Measurements from ENCODE around the gene RASSF1. TPM values are rescaled to one million over a fixed set of nuclear protein-coding genes. Genes with fewer than 3 reads are reported as not detected.
A peak's percentile ranks its signal among the peaks of the same experiment; 100 is the strongest.

RASSF1 gene
- total and polyA plus RNA-seq, 2 of the 8 experiments (the other 6 are each of a cell fraction or from before 2014, with no cell fraction given) = 10.3 to 15.7 TPM

DNA sequence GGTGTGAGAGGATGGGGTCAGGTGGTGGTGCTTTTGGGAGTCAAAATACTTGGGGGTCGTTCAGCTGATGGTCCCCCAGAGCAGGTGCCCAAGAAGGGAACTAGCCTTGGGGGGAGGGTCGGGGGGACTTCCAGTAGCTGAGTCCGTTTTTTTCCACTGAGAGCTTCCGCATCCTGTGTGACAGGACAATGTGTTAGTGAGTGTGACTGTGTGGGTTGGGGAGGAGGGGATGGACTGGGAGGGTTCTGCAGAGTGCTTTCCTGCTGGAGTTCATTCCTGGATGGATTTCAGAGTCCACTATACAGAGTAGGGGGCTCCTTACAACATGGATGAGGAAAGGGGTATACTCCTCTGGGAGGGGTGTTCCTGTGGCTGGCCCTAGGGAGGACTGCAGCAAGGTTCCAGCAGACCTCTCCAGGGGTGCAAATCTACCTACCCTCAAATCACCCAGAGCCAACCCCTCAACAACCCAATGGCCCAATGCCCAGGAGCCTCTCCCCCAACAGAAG, 17.5 kb downstream of the RASSF1 start:
- ChIA-PET CTCF (ENCODE audit: partially characterized antibody) (interaction anchor here (0.8 to 7.5 kb wide), 21 partner anchors 8 to 131 kb away, joined by 3 to 75 read pairs (median 8); partner anchors contain the start of genes GNAT1, HYAL1, IFRD2 and LSMEM2), POLR2A (ENCODE audit: partially characterized antibody) (interaction anchor here (0.7 to 12.6 kb wide), 9 partner anchors 13 to 64 kb away, joined by 3 to 149 read pairs (median 9); partner anchors contain the start of genes HYAL1, HYAL3, IFRD2 and LSMEM2)
- Histone ChIP-seq H2BK15ac (ENCODE audit: low read length) (peak overlapping the region; percentile 88; the same call in 1 of the 2 replicates), H3K36me3 (ENCODE audit: control insufficient read depth in 2 of 4, insufficient read depth in 4 of 4, low read length in 3 of 4) (peaks cover 18 to 27% (median 23%) of the 10 kb centered on the region in 4 experiments), H3K56ac (replicated peaks; ENCODE audit: insufficient read length, low read depth, low read length) (no peak overlapping the region), H2BK20ac (ENCODE audit: low read length) (0 out of 2 replicates have a peak overlapping the region, but pooled peaks have one; percentile 72), H3K23me2 (ENCODE audit: low read depth, low read length) (peaks cover 24% of the 10 kb centered on the region), H2BK120ac (replicated peaks; ENCODE audit: low read depth, low read length) (no peak overlapping the region), H2AFZ (ENCODE audit: low read length) (no peak overlapping the region), H3K79me2 (ENCODE audit: control insufficient read depth in 1 of 2, insufficient read depth in 2 of 2, low read length in 2 of 2) (peaks cover 0 to 36% of the 10 kb centered on the region in 2 experiments; a peak in 3 of 4 replicates), H3K18ac (ENCODE audit: extremely low read depth, low read length) (peak overlapping the region; percentile 97), H3K9ac (replicated peaks in 1 of 4; ENCODE audit: extremely low read depth in 1 of 4, low read depth in 3 of 4, low read length in 3 of 4) (no peak overlapping the region; a peak in 1 of 7 replicates), H4K8ac (ENCODE audit: extremely low read depth, insufficient read depth, low read length) (no peak overlapping the region), H3K4me1 (replicated peaks in 1 of 4; ENCODE audit: control insufficient read depth in 3 of 4, insufficient read depth in 4 of 4, low read length in 3 of 4) (peaks cover 0 to 40% (median 21%) of the 10 kb centered on the region in 4 experiments; a peak in 6 of 7 replicates), H2BK5ac (ENCODE audit: low read depth, low read length) (peak overlapping the region; percentile 99; the same call in 1 of the 2 replicates), H3K9me3 (ENCODE audit: insufficient read depth in 2 of 2, low read depth in 1 of 2, low read length in 1 of 2) (no peaks in the 10 kb centered on the region), H3K79me1 (ENCODE audit: low read depth, low read length) (peaks cover 20% of the 10 kb centered on the region), H2AK5ac (ENCODE audit: low read depth, low read length) (no peak overlapping the region), H3K4me2 (ENCODE audit: insufficient read depth in 1 of 2, low read depth in 2 of 2, low read length in 2 of 2) (peak overlapping the region; percentile 97), H4K5ac (ENCODE audit: insufficient read length, low read depth, low read length) (no peak overlapping the region), H3K14ac (ENCODE audit: insufficient read length) (no peak overlapping the region), H3K23ac (ENCODE audit: insufficient read length) (no peak overlapping the region), H3K27me3 (replicated peaks in 1 of 4; ENCODE audit: control insufficient read depth in 3 of 4, extremely low read depth in 1 of 4, insufficient read depth in 3 of 4, low read length in 3 of 4) (no peaks in the 10 kb centered on the region), H3K27ac (ENCODE audit: low read depth, low read length) (no peak overlapping the region), H4K91ac (replicated peaks; ENCODE audit: insufficient read length, low read length) (peak overlapping the region; percentile 91), H2BK12ac (ENCODE audit: low read depth, low read length) (peak overlapping the region; percentile 92; the same call in 1 of the 2 replicates), H3K4ac (replicated peaks; ENCODE audit: insufficient read length, low read depth, low read length) (no peak overlapping the region), H3K4me3 (ENCODE audit: extremely low read depth in 1 of 4, insufficient read depth in 2 of 4, low read depth in 3 of 4, low read length in 4 of 4) (peak overlapping the region in 3 of 4 experiments; percentile 89 to 96 (median 95); a peak in 5 of 8 replicates), H4K20me1 (replicated peaks in 1 of 2; ENCODE audit: control insufficient read depth in 1 of 2, insufficient read depth in 2 of 2, low read length in 2 of 2) (peaks cover 8 to 22% of the 10 kb centered on the region in 2 experiments)
- 74% methylated on average over 4 of the region's 4 CpGs; no CpG with 5 or more reads in 1 of the 2 experiments for WGBS, 2 experiments (ENCODE audit: extremely low coverage in 1 of 2, insufficient coverage in 1 of 2, insufficient read length in 1 of 2, insufficient replicate concordance in 2 of 2, low coverage in 1 of 2, low lambda C conversion rate in 2 of 2, missing lambda C conversion rate in 1 of 2)
- no peak for DNase-seq (ENCODE audit: low read depth in 1 of 2, low spot score in 2 of 2)
- FAIRE-seq = no peak
- TF ChIP-seq JUN (IDR thresholded peaks at IDR 0.05; ENCODE audit: low read depth, low read length) = no peak
- TF ChIP-seq POLR2A (IDR thresholded peaks at IDR 0.05; ENCODE audit: control extremely low read depth in 1 of 2, low read depth in 2 of 2, low read length in 2 of 2) = no peak
- no peak for TF ChIP-seq KDM4A (IDR thresholded peaks at IDR 0.05; ENCODE audit: low read depth, low read length, severe bottlenecking)
- no peak for TF ChIP-seq RAD21 (IDR thresholded peaks at IDR 0.05 in 1 of 2, conservative IDR thresholded peaks at IDR 0.05 in 1 of 2; ENCODE audit: low read depth in 2 of 2, low read length in 2 of 2)
- no peak for TF ChIP-seq RNF2 (IDR thresholded peaks at IDR 0.05; ENCODE audit: borderline replicate concordance, low read depth, low read length, missing control alignments, poor library complexity, severe bottlenecking)
- no peak for TF ChIP-seq PHF8 (conservative IDR thresholded peaks at IDR 0.05; ENCODE audit: low read depth, low read length)
- no peak for TF ChIP-seq HDAC2 (IDR thresholded peaks at IDR 0.05; ENCODE audit: borderline replicate concordance in 1 of 2, low read depth in 2 of 2, low read length in 2 of 2)
- TF ChIP-seq EZH2 (IDR thresholded peaks at IDR 0.05; ENCODE audit: low read depth, low read length, severe bottlenecking) = no peak
- no peak for TF ChIP-seq YY1 (IDR thresholded peaks at IDR 0.05; ENCODE audit: low read depth, low read length)
- no peak for TF ChIP-seq E2F6 (IDR thresholded peaks at IDR 0.05)

Measured in H1 (cell line).